ENCODE measurements around the gene RASA2. TPM values are rescaled to one million over a fixed set of nuclear protein-coding genes. Genes with fewer than 3 reads are reported as not detected.

Gene RASA2
- total and polyA plus RNA-seq, 2 of the 4 experiments (the other 2 are of a cell fraction), result 6.1 to 14.0 TPM

- ATAC-seq (ENCODE audit: low read depth) (no peak), DNase-seq (no peak)
- dilution Hi-C loops (cut with HindIII; ENCODE audit: low sequenced_read_pairs, unreplicated experiment) (no loop called here), intact Hi-C loops (cut with micrococcal nuclease) (no loop called here), in situ Hi-C loops (cut with MboI; ENCODE audit: low sequenced_read_pairs) (no loop called here)
- no peaks in the 10 kb centered on the region for H3K36me3 ChIP-seq (ENCODE audit: control insufficient read depth, insufficient read depth, low read length)
- no peak overlapping the region for H2AK5ac ChIP-seq (ENCODE audit: low read depth, low read length)
- TF ChIP-seq SMC3 (IDR thresholded peaks at IDR 0.05; ENCODE audit: low read depth, low read length) (no peak), FOS (IDR thresholded peaks at IDR 0.05; ENCODE audit: low read depth, low read length) (no peak), CEBPB (IDR thresholded peaks at IDR 0.05; ENCODE audit: low read depth, low read length) (no peak), CHD1 (IDR thresholded peaks at IDR 0.05; ENCODE audit: low read depth, low read length) (no peak), RCOR1 (IDR thresholded peaks at IDR 0.05; ENCODE audit: insufficient replicate concordance, low read length) (no peak), RFX5 (IDR thresholded peaks at IDR 0.05; ENCODE audit: low read depth, low read length) (no peak), POLR2A (IDR thresholded peaks at IDR 0.05; ENCODE audit: low read depth, low read length) (no peak), BHLHE40 (IDR thresholded peaks at IDR 0.05; ENCODE audit: low read depth, low read length) (no peak), MAZ (IDR thresholded peaks at IDR 0.05; ENCODE audit: borderline replicate concordance, low read depth, low read length) (no peak), CTCF (conservative IDR thresholded peaks at IDR 0.05; ENCODE audit: low read depth, low read length) (no peak), NFE2L2 (IDR thresholded peaks at IDR 0.05; ENCODE audit: low read depth, low read length) (no peak), RAD21 (IDR thresholded peaks at IDR 0.05; ENCODE audit: low read length) (no peak), MXI1 (IDR thresholded peaks at IDR 0.05; ENCODE audit: borderline replicate concordance, low read depth, low read length) (no peak), MAFK (IDR thresholded peaks at IDR 0.05; ENCODE audit: low read depth, low read length) (no peak), USF2 (IDR thresholded peaks at IDR 0.05; ENCODE audit: low read depth, low read length) (no peak), ELK1 (IDR thresholded peaks at IDR 0.05; ENCODE audit: borderline replicate concordance, low read depth, low read length) (no peak)
- no peaks in the 10 kb centered on the region; the same call in 1 of the 2 replicates for H3K9me1 ChIP-seq (ENCODE audit: insufficient read depth, low read length)
- no peak overlapping the region for H4K5ac ChIP-seq (ENCODE audit: low read depth, low read length)
- no peaks in the 10 kb centered on the region for H3K79me1 ChIP-seq (ENCODE audit: low read depth in 1 of 2, low read length in 2 of 2)
- H3K4ac ChIP-seq (ENCODE audit: low read depth, low read length), result no peak overlapping the region
- H3K9ac ChIP-seq (ENCODE audit: low read depth, low read length), result no peak overlapping the region
- H4K8ac ChIP-seq (ENCODE audit: low read depth in 2 of 2, low read length in 2 of 2), result no peak overlapping the region
- no peaks in the 10 kb centered on the region for H3K27me3 ChIP-seq (ENCODE audit: control insufficient read depth, insufficient read depth, low read length)
- H3K4me1 ChIP-seq (ENCODE audit: control insufficient read depth, insufficient read depth, low read length), result no peaks in the 10 kb centered on the region
- H3K4me3 ChIP-seq (ENCODE audit: insufficient read depth, low read depth, low read length), result no peak overlapping the region
- H3K9me3 ChIP-seq (ENCODE audit: control insufficient read depth, insufficient read depth, low read length), result no peaks in the 10 kb centered on the region
- no peak overlapping the region for H3K56ac ChIP-seq (ENCODE audit: extremely low read depth, insufficient read depth, low read length)
- no peak overlapping the region for H3K27ac ChIP-seq (ENCODE audit: insufficient read depth, low read length)
- H3K14ac ChIP-seq (replicated peaks; ENCODE audit: low read depth, low read length), result no peak overlapping the region
- no peak overlapping the region for H2AFZ ChIP-seq (replicated peaks; ENCODE audit: low read length, poor library complexity)
- H2BK5ac ChIP-seq (ENCODE audit: low read depth, low read length, poor library complexity, severe bottlenecking), result no peak overlapping the region
- H2AK9ac ChIP-seq (replicated peaks; ENCODE audit: low read depth, low read length, poor library complexity), result no peak overlapping the region
- H2BK20ac ChIP-seq (ENCODE audit: low read depth, low read length), result no peak overlapping the region
- H2BK15ac ChIP-seq (ENCODE audit: low read depth, low read length), result no peak overlapping the region
- WGBS, 2 experiments (ENCODE audit: extremely low coverage in 2 of 2, insufficient read length in 1 of 2), result 83% methylated on average over 1 of the region's 2 CpGs; no CpG with 5 or more reads in 1 of the 2 experiments
- no peaks in the 10 kb centered on the region for H4K20me1 ChIP-seq (ENCODE audit: insufficient read depth, low read length)
- POLR2A ChIA-PET (ENCODE audit: unreplicated experiment), result no interaction called here
- H3K23ac ChIP-seq (ENCODE audit: low read depth, low read length), result no peak overlapping the region
- no TSS peak for BruUV-seq (replicated peaks)
- H3K4me2 ChIP-seq (ENCODE audit: low read depth, low read length), result no peak overlapping the region
- H3K18ac ChIP-seq (ENCODE audit: low read depth, low read length), result no peak overlapping the region
- CTCF ChIA-PET, result no interaction called here
- no peak overlapping the region for H4K91ac ChIP-seq (ENCODE audit: insufficient read depth, low read depth, low read length)
- H2BK120ac ChIP-seq (ENCODE audit: low read depth, low read length), result no peak overlapping the region
These were observed 164.0 kb downstream of the RASA2 start for GRCh38 chr3:141650783-141651182.
